HCT116 (cell line): Measurements from ENCODE around the gene PRKCQ.

ENCODE experiments used
- CEBPB ChIP-seq: IDR thresholded peaks from 2 replicates; pipeline ENCODE4 v1.6.1; 2012; ENCODE audit warnings: low read depth
- CTCF ChIP-seq, 3 experiments: fragments of 200-600 bp in 1 of 3; sonication (generic) in 1 of 3; IDR thresholded peaks in 2 of 3; conservative IDR thresholded peaks in 1 of 3; 2 replicates each; pipeline ENCODE4 v1.5.1; 2012 to 2017; ENCODE audit warnings: low read depth in 2 of 3, low read length in 2 of 3, antibody characterized with exemption in 1 of 3, borderline replicate concordance in 1 of 3, control low read depth in 1 of 3, mild to moderate bottlenecking in 1 of 3, mixed read lengths in 1 of 3, mixed run types in 1 of 3, moderate library complexity in 1 of 3; ENCODE audit not compliant: insufficient read depth in 1 of 3
- EGR1 ChIP-seq: IDR thresholded peaks from 2 replicates; pipeline ENCODE4 v1.6.1; 2012; ENCODE audit warnings: low read depth
- EZH2 ChIP-seq: fragments of 200-600 bp; sonication (generic); IDR thresholded peaks from 2 replicates; pipeline ENCODE4 v1.6.1; 2017; ENCODE audit warnings: antibody characterized with exemption, mixed run types
- EZH2phosphoT487 ChIP-seq: fragments of 200-600 bp; IDR thresholded peaks from 2 replicates; pipeline ENCODE4 v1.6.1; 2018; ENCODE audit warnings: antibody characterized with exemption, borderline replicate concordance
- POLR2A ChIP-seq: IDR thresholded peaks from 2 replicates; pipeline ENCODE4 v1.7.0; 2011; ENCODE audit warnings: borderline replicate concordance; ENCODE audit not compliant: insufficient read depth, insufficient read length; ENCODE audit errors: extremely low read depth
- POLR2AphosphoS5 ChIP-seq: IDR thresholded peaks from 2 replicates; pipeline ENCODE4 v1.6.1; 2011; ENCODE audit warnings: mild to moderate bottlenecking, low read depth, low read length, moderate library complexity
- RAD21 ChIP-seq: IDR thresholded peaks from 2 replicates; pipeline ENCODE4 v1.6.1; 2012; ENCODE audit warnings: low read depth, mild to moderate bottlenecking
- SIN3A ChIP-seq: IDR thresholded peaks from 2 replicates; pipeline ENCODE4 v1.6.1; 2012; ENCODE audit warnings: low read depth
- SRF ChIP-seq: IDR thresholded peaks from 2 replicates; pipeline ENCODE4 v1.6.1; 2012; ENCODE audit warnings: low read depth
- ZFX ChIP-seq: fragments of 450-650 bp; IDR thresholded peaks from 2 replicates; pipeline ENCODE4 v1.6.1; 2017
- ZNF274 ChIP-seq: fragments of 200-500 bp; sonication (Bioruptor generic); IDR thresholded peaks from 2 replicates; pipeline ENCODE4 v1.6.1; 2014; ENCODE audit warnings: mild to moderate bottlenecking, low read depth, low read length, inconsistent platforms
- TF ChIP-seq, protein P1 (sequence below): IDR thresholded peaks from 2 replicates; pipeline ENCODE4 v1.6.1; 2012
- TF ChIP-seq, protein P2 (sequence below): IDR thresholded peaks from 2 replicates; pipeline ENCODE4 v1.6.1; 2012

- TF ChIP-seq EZH2phosphoT487 (no peak), ZNF274 (no peak), CTCF (IDR thresholded peaks at IDR 0.05 in 2 of 3, conservative IDR thresholded peaks at IDR 0.05 in 1 of 3; ENCODE audit: borderline replicate concordance in 1 of 3, insufficient read depth in 1 of 3, low read depth in 2 of 3, low read length in 2 of 3) (no peak), POLR2AphosphoS5 (no peak), POLR2A (no peak), SRF (no peak), EZH2 (no peak), EGR1 (no peak), RAD21 (no peak), CEBPB (no peak), ZFX (no peak), SIN3A (no peak)
- TF ChIP-seq, protein P1, sequence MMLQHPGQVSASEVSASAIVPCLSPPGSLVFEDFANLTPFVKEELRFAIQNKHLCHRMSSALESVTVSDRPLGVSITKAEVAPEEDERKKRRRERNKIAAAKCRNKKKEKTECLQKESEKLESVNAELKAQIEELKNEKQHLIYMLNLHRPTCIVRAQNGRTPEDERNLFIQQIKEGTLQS, result no peak
- TF ChIP-seq, protein P2, sequence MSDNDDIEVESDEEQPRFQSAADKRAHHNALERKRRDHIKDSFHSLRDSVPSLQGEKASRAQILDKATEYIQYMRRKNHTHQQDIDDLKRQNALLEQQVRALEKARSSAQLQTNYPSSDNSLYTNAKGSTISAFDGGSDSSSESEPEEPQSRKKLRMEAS, result no peak
Measured at GRCh38 chr10:6501931-6502330, 78.1 kb downstream of the PRKCQ start.
